Transverse colon (tissue), 4 donors: ENCODE results near the gene DERA. TPM values are rescaled to one million over a fixed set of nuclear protein-coding genes. Genes with fewer than 3 reads are reported as not detected.

Source experiments
- DNase-seq: peaks from one replicate; pipeline ENCODE4 v3.0.0-alpha.2; 2019
- H3K27ac ChIP-seq, 4 donors: fragments of 200-600 bp; sonication (generic); 2 replicates each; pipeline ENCODE4 v1.5.1; 2016 to 2018; ENCODE audit warnings: inconsistent platforms in 4 of 4
- H3K27me3 ChIP-seq: fragments of 200-600 bp; sonication (generic); 2 replicates; pipeline ENCODE4 v1.5.1; 2017; ENCODE audit warnings: inconsistent platforms
- H3K36me3 ChIP-seq, 4 donors: fragments of 200-600 bp; sonication (generic); 2 replicates each; pipeline ENCODE4 v1.5.1; 2017 to 2019; ENCODE audit warnings: inconsistent platforms in 4 of 4
- H3K4me1 ChIP-seq, 4 donors: fragments of 200-600 bp; sonication (generic); 2 replicates each; pipeline ENCODE4 v1.5.1; 2017 to 2020; ENCODE audit warnings: inconsistent platforms in 4 of 4
- H3K4me3 ChIP-seq, 4 donors: fragments of 200-600 bp; sonication (generic); 1 replicate in 1 of 4; 2 replicates in 3 of 4; pipeline versions ENCODE4 v1.5.1 to v1.6.1; 2017 to 2019; ENCODE audit warnings: inconsistent platforms in 4 of 4
- H3K9me3 ChIP-seq, 2 donors: fragments of 200-600 bp; sonication (generic); 2 replicates each; pipeline ENCODE4 v1.5.1; 2017 to 2019; ENCODE audit warnings: inconsistent platforms in 2 of 2
- CTCF ChIP-seq, 5 experiments: fragments of 200-600 bp in 3 of 5; fragments of 450-650 bp in 2 of 5; sonication (generic) in 3 of 5; IDR thresholded peaks; 1 replicate in 2 of 5; 2 replicates in 3 of 5; pipeline ENCODE4 v1.5.1; 2016 to 2017; ENCODE audit warnings: antibody characterized with exemption in 5 of 5, inconsistent platforms in 3 of 5, mild to moderate bottlenecking in 2 of 5, moderate library complexity in 1 of 5
- EP300 ChIP-seq: sonication (generic); formaldehyde crosslinking; IDR thresholded peaks from one replicate; pipeline ENCODE4 v1.6.1; 2017; ENCODE audit warnings: antibody characterized with exemption, low read depth
- POLR2A ChIP-seq: fragments of 450-650 bp; IDR thresholded peaks from one replicate; pipeline ENCODE4 v1.6.1; 2016; ENCODE audit warnings: antibody characterized with exemption, mild to moderate bottlenecking, moderate library complexity
- POLR2AphosphoS5 ChIP-seq, 3 donors: sonication (generic); formaldehyde crosslinking; IDR thresholded peaks; one replicate each; pipeline ENCODE4 v1.6.1; 2016; ENCODE audit warnings: antibody characterized with exemption in 3 of 3
- WGBS, 2 donors: methylation state at CpG; one replicate each; pipeline ENCODE4 v1.1.5; 2018; ENCODE audit warnings: low coverage in 1 of 2; 5-methylcytosine and 5-hydroxymethylcytosine counted together
- in situ Hi-C, 4 donors: fragments of 200-750 bp; cut with MboI; loops; one replicate each; pipeline versions ENCODE4 v1.15.0 to v1.15.1; 2017; ENCODE audit warnings: low sequenced_read_pairs in 3 of 4, low pct_ligation_motif_present in 1 of 4, low pct_unique_long_range_greater_than_20kb in 1 of 4
- intact Hi-C: fragments of 100-400 bp; cut with DNase I; formaldehyde crosslinking; loops from one replicate; pipeline ENCODE4 v1.15.1; 2023; ENCODE audit warnings: low total_unique reads
- total RNA-seq, 4 donors: library from RNA; depleted of rRNA; stranded (reverse); fragments of >200 nt; gene quantifications; one replicate each; pipeline ENCODE4 v1.1.0, GENCODE V29; 2016

Gene DERA
- total RNA-seq, 4 donors from 2014 or later: 9.2 to 112 (median 69.9) TPM

DNA sequence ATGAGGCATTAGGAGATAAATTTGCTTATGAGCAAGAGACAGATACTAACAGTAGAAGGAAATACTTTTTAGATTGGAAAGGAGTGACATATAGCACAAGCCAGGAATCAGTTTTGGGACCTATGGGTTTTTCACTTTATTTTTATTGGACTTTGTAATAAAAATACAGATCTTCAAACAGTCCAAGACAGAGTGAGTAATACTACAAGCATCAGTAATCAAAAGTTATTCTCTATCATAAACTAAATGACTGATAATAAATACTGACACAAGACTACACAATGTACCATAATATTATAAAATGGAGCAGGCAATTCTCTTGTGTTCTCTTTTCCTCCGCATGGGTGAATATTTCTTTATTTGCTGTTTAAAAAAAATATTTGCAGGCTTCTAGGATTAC lies 85.8 kb downstream of the DERA start:
- Histone ChIP-seq H3K27me3 (no peaks in the 10 kb centered on the region), H3K4me3 (no peak overlapping the region), H3K36me3 (peaks cover 0 to 1% (median 0%) of the 10 kb centered on the region in 4 donors), H3K4me1 (peaks cover 10 to 25% (median 15%) of the 10 kb centered on the region in 4 donors), H3K9me3 (no peaks in the 10 kb centered on the region), H3K27ac (peak overlapping the region in 2 of 4 donors; percentile 35 to 42)
- TF ChIP-seq CTCF (IDR thresholded peaks at IDR 0.05) (peak in 2 of 5 experiments; percentile 29 to 31), EP300 (no peak)
- in situ Hi-C loops: no loop called here
- DNase-seq: no peak
- intact Hi-C loops: no loop called here
- 37 to 55% methylated on average over 1 of the region's 1 CpG for WGBS, 2 donors

GRCh38 chr12:15997910-15998309 lies 86.8 kb downstream of the DERA start:
- H3K27ac ChIP-seq: no peak overlapping the region
- DNase-seq: no peak
- intact Hi-C loops (no loop called here), in situ Hi-C loops (no loop called here)
- H3K4me1 ChIP-seq: peaks cover 10 to 25% (median 15%) of the 10 kb centered on the region in 4 donors
- H3K27me3 ChIP-seq: no peaks in the 10 kb centered on the region
- H3K36me3 ChIP-seq: peaks cover 0 to 1% (median 0%) of the 10 kb centered on the region in 4 donors
- 92 to 97% methylated on average over 2 of the region's 2 CpGs for WGBS, 2 donors
- H3K9me3 ChIP-seq: no peaks in the 10 kb centered on the region
- no peak overlapping the region for H3K4me3 ChIP-seq
- TF ChIP-seq POLR2A (no peak), EP300 (no peak), CTCF (IDR thresholded peaks at IDR 0.05) (no peak), POLR2AphosphoS5 (IDR thresholded peaks at IDR 0.05) (no peak)

DNA sequence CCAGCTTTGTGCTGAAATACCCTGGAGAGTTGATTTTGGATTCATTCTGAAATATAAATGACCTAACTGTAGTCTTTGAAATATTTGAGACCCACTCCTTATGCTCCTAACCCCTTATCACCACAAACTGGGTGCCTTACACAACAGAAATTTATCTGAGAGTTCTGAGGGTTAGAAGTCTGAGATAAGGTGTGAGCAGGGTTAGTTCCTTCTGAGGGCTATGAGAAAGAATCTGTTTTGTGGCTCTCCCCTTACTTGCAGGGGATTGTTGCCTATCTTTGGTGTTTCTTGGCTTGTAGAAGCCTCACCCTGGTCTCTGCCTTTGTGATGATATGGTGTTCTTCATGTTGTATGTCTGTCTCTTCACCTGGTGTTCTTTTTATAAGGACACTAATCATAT lies 91.7 kb downstream of the DERA start:
- H3K27me3 ChIP-seq: no peaks in the 10 kb centered on the region
- H3K9me3 ChIP-seq: no peaks in the 10 kb centered on the region
- DNase-seq: no peak
- intact Hi-C loops (no loop called here), in situ Hi-C loops (no loop called here)
- peaks cover 0 to under 1% (median 0%) of the 10 kb centered on the region in 4 donors for H3K4me1 ChIP-seq
- no peak overlapping the region for H3K4me3 ChIP-seq
- TF ChIP-seq POLR2A (no peak), CTCF (IDR thresholded peaks at IDR 0.05) (no peak), POLR2AphosphoS5 (IDR thresholded peaks at IDR 0.05) (no peak), EP300 (no peak)
- no peak overlapping the region for H3K27ac ChIP-seq
- no peaks in the 10 kb centered on the region for H3K36me3 ChIP-seq

- H3K4me1 ChIP-seq: no peaks in the 10 kb centered on the region
- DNase-seq: no peak
Measured at GRCh38 chr12:16003460-16003859, 92.3 kb downstream of the DERA start.

More at GRCh38 chr12:16003460-16003859, 92.3 kb downstream of the DERA start:
- in situ Hi-C loops: no loop called here
- no peaks in the 10 kb centered on the region for H3K36me3 ChIP-seq
- 86 to 93% methylated on average over 3 of the region's 3 CpGs for WGBS, 2 donors
- H3K27ac ChIP-seq: no peak overlapping the region
- no peaks in the 10 kb centered on the region for H3K9me3 ChIP-seq
- H3K27me3 ChIP-seq: no peaks in the 10 kb centered on the region
- TF ChIP-seq CTCF (IDR thresholded peaks at IDR 0.05) (no peak), EP300 (no peak), POLR2AphosphoS5 (IDR thresholded peaks at IDR 0.05) (no peak), POLR2A (no peak)
- intact Hi-C loops: no loop called here
- H3K4me3 ChIP-seq: no peak overlapping the region
